ENCODE data around the gene L2HGDH. TPM values are rescaled to one million over a fixed set of nuclear protein-coding genes. Genes with fewer than 3 reads are reported as not detected.

L2HGDH gene
- total and polyA plus RNA-seq, 2 donors from 2014 or later, result 11.1 to 12.5 TPM

GRCh38 chr14:50350975-50351374 lies 38.9 kb upstream of the L2HGDH start:
- Histone ChIP-seq H3K36me3 (ENCODE audit: control insufficient read depth in 2 of 3, insufficient read depth in 3 of 3, low read length in 3 of 3) (no peaks in the 10 kb centered on the region), H3K9me3 (ENCODE audit: control insufficient read depth in 2 of 3, insufficient read depth in 1 of 3, low read length in 3 of 3) (no peaks in the 10 kb centered on the region), H3K4me1 (ENCODE audit: control insufficient read depth in 2 of 3, insufficient read depth in 2 of 3, low read depth in 1 of 3, low read length in 3 of 3) (peaks cover 0 to 10% (median 2%) of the 10 kb centered on the region in 3 donors), H3K4me3 (ENCODE audit: low read length in 3 of 3) (no peak overlapping the region), H3K27ac (ENCODE audit: low read depth in 2 of 2, low read length in 2 of 2) (no peak overlapping the region), H3K9ac (ENCODE audit: low read length in 3 of 3) (no peak overlapping the region), H3K27me3 (ENCODE audit: control insufficient read depth, insufficient read depth, low read length) (no peaks in the 10 kb centered on the region)
- intact Hi-C loops (cut with DNase I), result no loop called here
- DNase-seq, result no peak
- TF ChIP-seq, protein P1, sequence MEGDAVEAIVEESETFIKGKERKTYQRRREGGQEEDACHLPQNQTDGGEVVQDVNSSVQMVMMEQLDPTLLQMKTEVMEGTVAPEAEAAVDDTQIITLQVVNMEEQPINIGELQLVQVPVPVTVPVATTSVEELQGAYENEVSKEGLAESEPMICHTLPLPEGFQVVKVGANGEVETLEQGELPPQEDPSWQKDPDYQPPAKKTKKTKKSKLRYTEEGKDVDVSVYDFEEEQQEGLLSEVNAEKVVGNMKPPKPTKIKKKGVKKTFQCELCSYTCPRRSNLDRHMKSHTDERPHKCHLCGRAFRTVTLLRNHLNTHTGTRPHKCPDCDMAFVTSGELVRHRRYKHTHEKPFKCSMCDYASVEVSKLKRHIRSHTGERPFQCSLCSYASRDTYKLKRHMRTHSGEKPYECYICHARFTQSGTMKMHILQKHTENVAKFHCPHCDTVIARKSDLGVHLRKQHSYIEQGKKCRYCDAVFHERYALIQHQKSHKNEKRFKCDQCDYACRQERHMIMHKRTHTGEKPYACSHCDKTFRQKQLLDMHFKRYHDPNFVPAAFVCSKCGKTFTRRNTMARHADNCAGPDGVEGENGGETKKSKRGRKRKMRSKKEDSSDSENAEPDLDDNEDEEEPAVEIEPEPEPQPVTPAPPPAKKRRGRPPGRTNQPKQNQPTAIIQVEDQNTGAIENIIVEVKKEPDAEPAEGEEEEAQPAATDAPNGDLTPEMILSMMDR (IDR thresholded peaks at IDR 0.05; ENCODE audit: borderline replicate concordance, extremely low read depth, insufficient read depth), result no peak
- FAIRE-seq, result no peak

GRCh38 chr14:50348933-50349332 lies 36.9 kb upstream of the L2HGDH start:
- intact Hi-C loops (cut with DNase I), result no loop called here
- Histone ChIP-seq H3K36me3 (ENCODE audit: control insufficient read depth in 2 of 3, insufficient read depth in 3 of 3, low read length in 3 of 3) (no peaks in the 10 kb centered on the region), H3K27ac (ENCODE audit: low read depth in 2 of 2, low read length in 2 of 2) (no peak overlapping the region), H3K9ac (ENCODE audit: low read length in 3 of 3) (no peak overlapping the region), H3K4me1 (ENCODE audit: control insufficient read depth in 2 of 3, insufficient read depth in 2 of 3, low read depth in 1 of 3, low read length in 3 of 3) (peaks cover 2 to 13% (median 3%) of the 10 kb centered on the region in 3 donors), H3K4me3 (ENCODE audit: low read length in 3 of 3) (no peak overlapping the region), H3K27me3 (ENCODE audit: control insufficient read depth, insufficient read depth, low read length) (no peaks in the 10 kb centered on the region), H3K9me3 (ENCODE audit: control insufficient read depth in 2 of 3, insufficient read depth in 1 of 3, low read length in 3 of 3) (no peaks in the 10 kb centered on the region)
- TF ChIP-seq, protein P1 (IDR thresholded peaks at IDR 0.05; ENCODE audit: borderline replicate concordance, extremely low read depth, insufficient read depth), result no peak
- DNase-seq (no peak), FAIRE-seq (no peak)

DNA sequence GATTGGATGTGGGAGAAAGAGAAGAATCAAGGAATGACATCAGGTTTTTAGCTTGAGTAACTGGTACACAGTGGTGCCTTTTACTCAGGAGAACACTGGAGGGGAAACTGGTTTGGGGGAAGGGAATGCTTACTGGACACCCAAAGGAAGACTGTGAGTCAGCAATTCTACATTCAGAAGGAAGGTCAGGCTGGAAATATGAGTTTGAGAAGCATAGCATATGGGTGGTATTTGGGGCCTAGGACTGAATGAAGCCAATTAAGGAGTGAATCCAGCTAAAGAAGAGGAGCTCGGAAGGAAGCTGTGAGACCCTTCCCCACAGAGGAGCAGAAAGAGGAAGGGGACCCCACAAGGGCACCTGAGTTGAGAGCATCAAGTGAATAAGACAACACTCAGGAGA lies 35.5 kb upstream of the L2HGDH start:
- DNase-seq, result no peak
- intact Hi-C loops (cut with DNase I), result no loop called here
- Histone ChIP-seq H3K9ac (ENCODE audit: low read length in 3 of 3) (no peak overlapping the region), H3K27me3 (ENCODE audit: control insufficient read depth, insufficient read depth, low read length) (no peaks in the 10 kb centered on the region), H3K4me1 (ENCODE audit: control insufficient read depth in 2 of 3, insufficient read depth in 2 of 3, low read depth in 1 of 3, low read length in 3 of 3) (peaks cover 3 to 13% (median 6%) of the 10 kb centered on the region in 3 donors), H3K36me3 (ENCODE audit: control insufficient read depth in 2 of 3, insufficient read depth in 3 of 3, low read length in 3 of 3) (peaks cover 0 to 4% (median 0%) of the 10 kb centered on the region in 3 donors), H3K9me3 (ENCODE audit: control insufficient read depth in 2 of 3, insufficient read depth in 1 of 3, low read length in 3 of 3) (no peaks in the 10 kb centered on the region), H3K4me3 (ENCODE audit: low read length in 3 of 3) (no peak overlapping the region), H3K27ac (ENCODE audit: low read depth in 2 of 2, low read length in 2 of 2) (peak overlapping the region in 1 of 2 donors; percentile 29)
- TF ChIP-seq, protein P1 (IDR thresholded peaks at IDR 0.05; ENCODE audit: borderline replicate concordance, extremely low read depth, insufficient read depth), result no peak
- no peak for FAIRE-seq
